HepG2 (cell line): ENCODE data around the gene CYP26A1. TPM values are rescaled to one million over a fixed set of nuclear protein-coding genes. Genes with fewer than 3 reads are reported as not detected.
A peak's percentile ranks its signal among the peaks of the same experiment; 100 is the strongest.

Experiments
- ATF4 ChIP-seq, 2 experiments: fragments of 450-650 bp in 1 of 2; sonication (generic) in 1 of 2; formaldehyde crosslinking; IDR thresholded peaks; 2 replicates each; pipeline versions ENCODE4 v1.5.0 to v1.8.0; 2020 to 2022; ENCODE audit warnings: mild to moderate bottlenecking in 1 of 2, missing genetic modification reagents in 1 of 2
- CEBPG ChIP-seq: IDR thresholded peaks from 2 replicates; pipeline ENCODE4 v1.6.1; 2016
- ELF3 ChIP-seq: IDR thresholded peaks from 2 replicates; pipeline ENCODE4 v1.6.1; 2016; ENCODE audit warnings: missing genetic modification reagents, missing compliant biosample characterization
- HMGA1 ChIP-seq: sonication (generic); formaldehyde crosslinking; conservative IDR thresholded peaks from 2 replicates; pipeline ENCODE4 v1.4.0; 2020; ENCODE audit warnings: missing genetic modification reagents
- HNF4G ChIP-seq, 2 experiments: sonication (generic) in 1 of 2; formaldehyde crosslinking in 1 of 2; IDR thresholded peaks; 2 replicates each; pipeline versions ENCODE4 v1.4.0 to v1.6.1; 2011 to 2020; ENCODE audit warnings: borderline replicate concordance in 2 of 2, low read depth in 2 of 2, mild to moderate bottlenecking in 2 of 2, low read length in 1 of 2, missing genetic modification reagents in 1 of 2, moderate library complexity in 1 of 2
- KDM5A ChIP-seq: fragments of 200-600 bp; sonication (generic); IDR thresholded peaks from 2 replicates; pipeline ENCODE4 v1.7.0; 2018; ENCODE audit warnings: antibody characterized with exemption, mild to moderate bottlenecking, low read length, borderline replicate concordance
- MTF2 ChIP-seq: sonication (generic); formaldehyde crosslinking; IDR thresholded peaks from 2 replicates; pipeline ENCODE4 v1.5.0; 2020; ENCODE audit warnings: missing genetic modification reagents, borderline replicate concordance
- PHF5A ChIP-seq: IDR thresholded peaks from one replicate; pipeline ENCODE4 v1.6.1; 2018; ENCODE audit warnings: low read depth, missing genetic modification reagents; ENCODE audit not compliant: unreplicated experiment
- POLR2A ChIP-seq, 2 experiments: IDR thresholded peaks; 2 replicates each; pipeline ENCODE4 v1.6.1; 2011; ENCODE audit warnings: low read depth in 2 of 2, low read length in 2 of 2, mild to moderate bottlenecking in 1 of 2, moderate library complexity in 1 of 2; ENCODE audit not compliant: insufficient read depth in 1 of 2
- ZBTB34 ChIP-seq: sonication (generic); formaldehyde crosslinking; IDR thresholded peaks from 2 replicates; pipeline ENCODE4 v1.8.0; 2022; ENCODE audit warnings: mild to moderate bottlenecking, missing genetic modification reagents
- ZNF615 ChIP-seq: sonication (generic); formaldehyde crosslinking; IDR thresholded peaks from 2 replicates; pipeline ENCODE4 v1.5.0; 2020; ENCODE audit warnings: mild to moderate bottlenecking, missing genetic modification reagents, borderline replicate concordance
- ZNF775 ChIP-seq: sonication (generic); formaldehyde crosslinking; IDR thresholded peaks from 2 replicates; pipeline ENCODE4 v1.4.0; 2020; ENCODE audit warnings: missing genetic modification reagents, mild to moderate bottlenecking, moderate library complexity, borderline replicate concordance
- ZSCAN22 ChIP-seq: sonication (generic); formaldehyde crosslinking; IDR thresholded peaks from 2 replicates; pipeline ENCODE4 v1.4.0; 2020; ENCODE audit warnings: mild to moderate bottlenecking, missing genetic modification reagents
- polyA plus RNA-seq, 8 experiments: library from polyadenylated mRNA; depleted of rRNA in 3 of 8; stranded (reverse) in 7 of 8; unstranded in 1 of 8; fragments of >200 nt; fragmentation: Illumina TruSeq in 4 of 8; extraction: Trizol in 4 of 8; gene quantifications; 2 replicates each; pipeline versions ENCODE4 v1.2.1 to v1.2.3, GENCODE V29; 2011 to 2016; ENCODE audit warnings: low read depth in 4 of 8, missing spikeins in 1 of 8, mixed read lengths in 1 of 8; ENCODE audit not compliant: insufficient read depth in 1 of 8
- total RNA-seq, 5 experiments: library from RNA; depleted of rRNA; stranded (reverse); fragments of >200 nt; fragmentation: Illumina TruSeq; extraction: Trizol; gene quantifications; 2 replicates each; pipeline ENCODE4 v1.2.3, GENCODE V29; 2016; ENCODE audit warnings: low read depth in 1 of 5

CYP26A1 gene
- total and polyA plus RNA-seq, 2 of the 13 experiments (the other 11 are each of a cell fraction or from before 2014, with no cell fraction given) = 0.15 TPM; not detected in 1

GRCh38 chr10:93032809-93033137, 40.9 kb upstream of the CYP26A1 start (continued):
- peak; percentile 74 for TF ChIP-seq HNF4G (IDR thresholded peaks at IDR 0.05; ENCODE audit: borderline replicate concordance, low read depth, low read length)
- TF ChIP-seq HNF4G (CRISPR knock-in tag; IDR thresholded peaks at IDR 0.05; ENCODE audit: borderline replicate concordance, low read depth) = no peak
- TF ChIP-seq ZSCAN22 (CRISPR knock-in tag) = no peak
- no peak for TF ChIP-seq HMGA1 (CRISPR knock-in tag)
- TF ChIP-seq KDM5A = no peak
- no peak for TF ChIP-seq ZNF775
- TF ChIP-seq POLR2A (IDR thresholded peaks at IDR 0.05; ENCODE audit: insufficient read depth in 1 of 2, low read depth in 2 of 2, low read length in 2 of 2) = no peak
- TF ChIP-seq CEBPG (CRISPR knock-in tag) = peak; percentile 69
- TF ChIP-seq ZBTB34 (CRISPR knock-in tag) = no peak
- no peak for TF ChIP-seq ZNF615 (CRISPR knock-in tag)
- peak; percentile 43; the same call in 1 of the 2 replicates for TF ChIP-seq ELF3 (CRISPR knock-in tag)
- no peak for TF ChIP-seq PHF5A (CRISPR knock-in tag)
- peak in 1 of 2 experiments; percentile 42; a peak in 1 of 4 replicates for TF ChIP-seq ATF4 (CRISPR knock-in tag; IDR thresholded peaks at IDR 0.05)
- TF ChIP-seq MTF2 (CRISPR knock-in tag) = no peak
- TF ChIP-seq, all 625 proteins: peak for 11
